HEK293 (cell line): Measurements from ENCODE around the gene TFE3.

Source experiments
- ATF2 ChIP-seq: fragments of 450-650 bp; formaldehyde crosslinking; IDR thresholded peaks from 2 replicates; pipeline ENCODE4 v1.5.1; 2016; ENCODE audit warnings: missing biosample characterization, missing genetic modification characterization, low read depth
- GFI1B ChIP-seq: fragments of 450-650 bp; formaldehyde crosslinking; IDR thresholded peaks from 2 replicates; pipeline ENCODE4 v1.5.1; 2016; ENCODE audit warnings: missing biosample characterization, missing genetic modification characterization
- GLI2 ChIP-seq: fragments of 450-650 bp; formaldehyde crosslinking; IDR thresholded peaks from 2 replicates; pipeline ENCODE4; 2017; ENCODE audit warnings: missing biosample characterization, missing genetic modification characterization, low read depth, borderline replicate concordance
- GLIS2 ChIP-seq: fragments of 450-650 bp; formaldehyde crosslinking; IDR thresholded peaks from 2 replicates; pipeline ENCODE4 v1.5.1; 2016; ENCODE audit warnings: missing biosample characterization, missing genetic modification characterization
- KLF1 ChIP-seq: fragments of 450-650 bp; formaldehyde crosslinking; IDR thresholded peaks from 2 replicates; pipeline ENCODE4 v1.5.1; 2016; ENCODE audit warnings: missing biosample characterization, missing genetic modification characterization
- KLF7 ChIP-seq: fragments of 450-650 bp; formaldehyde crosslinking; IDR thresholded peaks from 2 replicates; pipeline ENCODE4 v1.5.1; 2016; ENCODE audit warnings: missing biosample characterization, missing genetic modification characterization, borderline replicate concordance
- MYNN ChIP-seq: fragments of 450-650 bp; formaldehyde crosslinking; IDR thresholded peaks from 2 replicates; pipeline ENCODE4 v1.5.1; 2016; ENCODE audit warnings: missing biosample characterization, missing genetic modification characterization, borderline replicate concordance
- MZF1 ChIP-seq: fragments of 450-650 bp; formaldehyde crosslinking; IDR thresholded peaks from 2 replicates; pipeline ENCODE4 v1.5.1; 2017; ENCODE audit warnings: missing biosample characterization, missing genetic modification characterization, borderline replicate concordance
- TRIM28 ChIP-seq: IDR thresholded peaks from 2 replicates; pipeline ENCODE4 v1.6.1; 2011; ENCODE audit warnings: low read length, control low read depth, borderline replicate concordance
- ZBTB1 ChIP-seq: fragments of 450-650 bp; formaldehyde crosslinking; IDR thresholded peaks from 2 replicates; pipeline ENCODE4 v1.5.1; 2016; ENCODE audit warnings: missing biosample characterization, missing genetic modification characterization
- ZBTB11 ChIP-seq: fragments of 450-650 bp; formaldehyde crosslinking; conservative IDR thresholded peaks from 2 replicates; pipeline ENCODE4 v1.5.1; 2016; ENCODE audit warnings: low read depth, missing biosample characterization, missing genetic modification characterization
- ZBTB17 ChIP-seq: fragments of 450-650 bp; formaldehyde crosslinking; IDR thresholded peaks from 2 replicates; pipeline ENCODE4 v1.5.1; 2016; ENCODE audit warnings: missing biosample characterization, missing genetic modification characterization
- ZBTB20 ChIP-seq: fragments of 450-650 bp; formaldehyde crosslinking; IDR thresholded peaks from 2 replicates; pipeline ENCODE4 v1.5.1; 2016; ENCODE audit warnings: missing biosample characterization, missing genetic modification characterization
- ZBTB7A ChIP-seq: fragments of 450-650 bp; formaldehyde crosslinking; IDR thresholded peaks from 2 replicates; pipeline ENCODE4 v1.5.1; 2016; ENCODE audit warnings: low read depth, missing biosample characterization, missing genetic modification characterization
- ZEB2 ChIP-seq: fragments of 450-650 bp; formaldehyde crosslinking; IDR thresholded peaks from 2 replicates; pipeline ENCODE4 v1.5.1; 2016; ENCODE audit warnings: missing biosample characterization, missing genetic modification characterization
- ZFHX2 ChIP-seq: fragments of 450-650 bp; formaldehyde crosslinking; conservative IDR thresholded peaks from 2 replicates; pipeline ENCODE4 v1.5.1; 2016; ENCODE audit warnings: missing biosample characterization, missing genetic modification characterization
- ZFP41 ChIP-seq: fragments of 450-650 bp; formaldehyde crosslinking; IDR thresholded peaks from 2 replicates; pipeline ENCODE4 v1.5.1; 2016; ENCODE audit warnings: missing biosample characterization, missing genetic modification characterization, borderline replicate concordance
- ZNF112 ChIP-seq: fragments of 450-650 bp; formaldehyde crosslinking; IDR thresholded peaks from 2 replicates; pipeline ENCODE4 v1.5.0; 2017; ENCODE audit warnings: missing biosample characterization, missing genetic modification characterization
- ZNF175 ChIP-seq: fragments of 450-650 bp; formaldehyde crosslinking; IDR thresholded peaks from 2 replicates; pipeline ENCODE4 v1.5.1; 2016; ENCODE audit warnings: missing biosample characterization, missing genetic modification characterization
- ZNF184 ChIP-seq: fragments of 450-650 bp; IDR thresholded peaks from 2 replicates; pipeline ENCODE4 v1.5.1; 2018; ENCODE audit warnings: missing biosample characterization, mild to moderate bottlenecking, missing genetic modification characterization
- ZNF19 ChIP-seq: fragments of 450-650 bp; formaldehyde crosslinking; IDR thresholded peaks from 2 replicates; pipeline ENCODE4; 2016; ENCODE audit warnings: missing biosample characterization, missing genetic modification characterization, low read depth
- ZNF23 ChIP-seq: fragments of 450-650 bp; formaldehyde crosslinking; IDR thresholded peaks from 2 replicates; pipeline ENCODE4 v1.5.1; 2016; ENCODE audit warnings: missing biosample characterization, missing genetic modification characterization, borderline replicate concordance
- ZNF341 ChIP-seq: fragments of 450-650 bp; formaldehyde crosslinking; IDR thresholded peaks from 2 replicates; pipeline ENCODE4; 2016; ENCODE audit warnings: low read depth, missing biosample characterization, missing genetic modification characterization
- ZNF513 ChIP-seq: fragments of 450-650 bp; IDR thresholded peaks from 2 replicates; pipeline ENCODE4 v1.5.1; 2018; ENCODE audit warnings: missing biosample characterization, missing genetic modification characterization
- ZNF521 ChIP-seq: fragments of 450-650 bp; formaldehyde crosslinking; IDR thresholded peaks from 2 replicates; pipeline ENCODE4 v1.5.1; 2017; ENCODE audit warnings: missing biosample characterization, mild to moderate bottlenecking, missing genetic modification characterization
- ZNF544 ChIP-seq: fragments of 450-650 bp; formaldehyde crosslinking; IDR thresholded peaks from 2 replicates; pipeline ENCODE4 v1.5.0; 2017; ENCODE audit warnings: missing biosample characterization, missing genetic modification characterization
- ZNF571 ChIP-seq: fragments of 450-650 bp; formaldehyde crosslinking; IDR thresholded peaks from 2 replicates; pipeline ENCODE4 v1.5.0; 2017; ENCODE audit warnings: missing biosample characterization, missing genetic modification characterization
- ZNF600 ChIP-seq: fragments of 450-650 bp; formaldehyde crosslinking; IDR thresholded peaks from 2 replicates; pipeline ENCODE4 v1.5.1; 2016; ENCODE audit warnings: missing biosample characterization, missing genetic modification characterization
- ZNF621 ChIP-seq: fragments of 450-650 bp; formaldehyde crosslinking; IDR thresholded peaks from 2 replicates; pipeline ENCODE4 v1.5.1; 2017; ENCODE audit warnings: missing biosample characterization, missing genetic modification characterization
- ZNF629 ChIP-seq: fragments of 450-650 bp; formaldehyde crosslinking; IDR thresholded peaks from 2 replicates; pipeline ENCODE4 v1.5.1; 2017; ENCODE audit warnings: missing biosample characterization, missing genetic modification characterization
- ZNF701 ChIP-seq: fragments of 450-650 bp; formaldehyde crosslinking; IDR thresholded peaks from 2 replicates; pipeline ENCODE4 v1.5.1; 2016; ENCODE audit warnings: missing biosample characterization, missing genetic modification characterization
- ZNF747 ChIP-seq: fragments of 450-650 bp; formaldehyde crosslinking; IDR thresholded peaks from 2 replicates; pipeline ENCODE4 v1.5.1; 2016; ENCODE audit warnings: missing biosample characterization, missing genetic modification characterization
- ZNF76 ChIP-seq: fragments of 450-650 bp; formaldehyde crosslinking; IDR thresholded peaks from 2 replicates; pipeline ENCODE4; 2016; ENCODE audit warnings: low read depth, missing biosample characterization, missing genetic modification characterization, borderline replicate concordance
- ZNF830 ChIP-seq: fragments of 450-650 bp; IDR thresholded peaks from 2 replicates; pipeline ENCODE4 v1.5.0; 2018; ENCODE audit warnings: missing biosample characterization, missing genetic modification characterization, low read depth, mild to moderate bottlenecking, moderate library complexity
- ZNF843 ChIP-seq: fragments of 450-650 bp; formaldehyde crosslinking; IDR thresholded peaks from 2 replicates; pipeline ENCODE4 v1.5.1; 2016; ENCODE audit warnings: missing biosample characterization, missing genetic modification characterization
- ZSCAN5A ChIP-seq: fragments of 450-650 bp; formaldehyde crosslinking; IDR thresholded peaks from 2 replicates; pipeline ENCODE4 v1.5.1; 2016; ENCODE audit warnings: missing biosample characterization, missing genetic modification characterization

The TFE3 gene

GRCh38 chrX:49042581-49043219, 457 bp downstream of the TFE3 start (continued):
- no peak for TF ChIP-seq KLF7 (tag by site-specific recombination)
- TF ChIP-seq ZNF513, result no peak
- no peak for TF ChIP-seq GLIS2 (tag by site-specific recombination)
- no peak for TF ChIP-seq ZNF184 (tag by site-specific recombination)
- no peak for TF ChIP-seq ZNF843 (tag by site-specific recombination)
- TF ChIP-seq ZNF23 (tag by site-specific recombination), result no peak
- peak; percentile 50; the same call in 1 of the 2 replicates for TF ChIP-seq ZNF76 (tag by site-specific recombination)
- no peak for TF ChIP-seq ZFP41 (tag by site-specific recombination)
- TF ChIP-seq ZBTB20 (tag by site-specific recombination), result peak; percentile 81
- TF ChIP-seq GLI2 (tag by site-specific recombination), result no peak
- TF ChIP-seq ZNF112 (tag by site-specific recombination), result no peak
- no peak for TF ChIP-seq ZBTB17 (tag by site-specific recombination)
- no peak for TF ChIP-seq ZEB2 (tag by site-specific recombination)
- TF ChIP-seq ZNF621, result no peak
- no peak for TF ChIP-seq ZFHX2 (tag by site-specific recombination)
- TF ChIP-seq ZNF600 (tag by site-specific recombination), result no peak; the same call in 1 of the 2 replicates
- TF ChIP-seq TRIM28, result no peak
- peak; percentile 63; the same call in 1 of the 2 replicates for TF ChIP-seq ZSCAN5A
- TF ChIP-seq ZNF19 (tag by site-specific recombination), result no peak
- no peak for TF ChIP-seq ZNF701
- TF ChIP-seq MYNN (tag by site-specific recombination), result no peak
- no peak for TF ChIP-seq KLF1
- TF ChIP-seq ZNF341 (tag by site-specific recombination), result no peak
- no peak for TF ChIP-seq ZNF830
- TF ChIP-seq ZNF521, result no peak
- TF ChIP-seq ZBTB11 (tag by site-specific recombination), result peak; percentile 91
- TF ChIP-seq ZNF571 (tag by site-specific recombination), result no peak
- TF ChIP-seq ZNF747, result no peak
- TF ChIP-seq ZBTB7A, result no peak
- TF ChIP-seq GFI1B, result no peak
- no peak for TF ChIP-seq ATF2
- TF ChIP-seq ZNF175 (tag by site-specific recombination), result no peak
- no peak for TF ChIP-seq ZNF544 (tag by site-specific recombination)
- TF ChIP-seq MZF1 (tag by site-specific recombination), result peak; percentile 84
- TF ChIP-seq ZNF629 (tag by site-specific recombination), result no peak
- TF ChIP-seq ZBTB1, result no peak
